Mesothelial cell of epicardium (in vitro differentiated cells): Measurements from ENCODE around the gene BBS9. TPM values are rescaled to one million over a fixed set of nuclear protein-coding genes. Genes with fewer than 3 reads are reported as not detected.

ENCODE experiments used
- DNase-seq, 2 experiments: peaks; one replicate each; pipeline ENCODE4 v3.0.0; 2021; ENCODE audit warnings: low spot score in 2 of 2; ENCODE audit not compliant: unreplicated experiment in 2 of 2
- H3K27ac Mint-ChIP-seq: 2 replicates; pipeline ENCODE4 v1.8.0; 2021; ENCODE audit warnings: mixed read lengths
- H3K27me3 Mint-ChIP-seq: 2 replicates; pipeline ENCODE4 v1.8.0; 2021; ENCODE audit warnings: low read depth, mixed read lengths
- H3K36me3 Mint-ChIP-seq: 2 replicates; pipeline ENCODE4 v1.8.0; 2021; ENCODE audit warnings: mixed read lengths
- H3K4me1 Mint-ChIP-seq: 2 replicates; pipeline ENCODE4 v1.8.0; 2021; ENCODE audit warnings: mixed read lengths
- H3K4me3 Mint-ChIP-seq: 2 replicates; pipeline ENCODE4 v1.8.0; 2021; ENCODE audit warnings: mild to moderate bottlenecking, moderate library complexity, mixed read lengths
- H3K9me3 Mint-ChIP-seq: 2 replicates; pipeline ENCODE4 v1.8.0; 2021; ENCODE audit warnings: mixed read lengths
- total RNA-seq: library from RNA; stranded (reverse); gene quantifications from 3 replicates; pipeline ENCODE4 v1.2.1, GENCODE V29; 2021
- TF ChIP-seq, protein P1 (sequence below): fragments of 200-600 bp; sonication (generic); IDR thresholded peaks from one replicate; pipeline ENCODE4 v1.5.0; 2021; ENCODE audit warnings: antibody characterized with exemption; ENCODE audit not compliant: unreplicated experiment

The BBS9 gene
- total RNA-seq, 1 donor from 2014 or later: 26.9 TPM

DNA sequence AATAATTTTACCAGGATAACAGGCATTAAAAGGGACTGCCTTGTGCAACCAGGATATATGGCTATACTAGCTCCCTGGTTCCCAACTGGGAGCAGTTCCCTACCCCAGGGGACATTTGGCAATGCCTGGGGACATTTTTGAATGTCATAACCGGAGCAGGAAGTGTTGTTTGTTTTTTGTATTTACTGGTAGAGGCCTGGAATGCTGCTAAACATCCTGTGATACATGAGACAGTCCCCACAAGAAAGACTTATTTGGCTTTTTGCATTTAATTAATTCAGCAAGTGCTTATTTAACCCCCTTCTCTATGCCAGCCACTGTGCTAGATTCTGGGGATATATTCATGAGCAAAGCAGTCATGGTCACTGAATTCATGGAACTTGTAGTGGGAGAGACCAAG is 181.2 kb downstream of the BBS9 start:
- H3K27ac Mint-ChIP-seq: no peak overlapping the region
- peaks cover 4% of the 10 kb centered on the region for H3K36me3 Mint-ChIP-seq
- peaks cover 2% of the 10 kb centered on the region for H3K4me1 Mint-ChIP-seq
- no peak overlapping the region for H3K4me3 Mint-ChIP-seq
- no peak for DNase-seq
- no peaks in the 10 kb centered on the region for H3K27me3 Mint-ChIP-seq
- TF ChIP-seq, protein P1, sequence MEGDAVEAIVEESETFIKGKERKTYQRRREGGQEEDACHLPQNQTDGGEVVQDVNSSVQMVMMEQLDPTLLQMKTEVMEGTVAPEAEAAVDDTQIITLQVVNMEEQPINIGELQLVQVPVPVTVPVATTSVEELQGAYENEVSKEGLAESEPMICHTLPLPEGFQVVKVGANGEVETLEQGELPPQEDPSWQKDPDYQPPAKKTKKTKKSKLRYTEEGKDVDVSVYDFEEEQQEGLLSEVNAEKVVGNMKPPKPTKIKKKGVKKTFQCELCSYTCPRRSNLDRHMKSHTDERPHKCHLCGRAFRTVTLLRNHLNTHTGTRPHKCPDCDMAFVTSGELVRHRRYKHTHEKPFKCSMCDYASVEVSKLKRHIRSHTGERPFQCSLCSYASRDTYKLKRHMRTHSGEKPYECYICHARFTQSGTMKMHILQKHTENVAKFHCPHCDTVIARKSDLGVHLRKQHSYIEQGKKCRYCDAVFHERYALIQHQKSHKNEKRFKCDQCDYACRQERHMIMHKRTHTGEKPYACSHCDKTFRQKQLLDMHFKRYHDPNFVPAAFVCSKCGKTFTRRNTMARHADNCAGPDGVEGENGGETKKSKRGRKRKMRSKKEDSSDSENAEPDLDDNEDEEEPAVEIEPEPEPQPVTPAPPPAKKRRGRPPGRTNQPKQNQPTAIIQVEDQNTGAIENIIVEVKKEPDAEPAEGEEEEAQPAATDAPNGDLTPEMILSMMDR: no peak
- H3K9me3 Mint-ChIP-seq: peaks cover 5% of the 10 kb centered on the region

DNA sequence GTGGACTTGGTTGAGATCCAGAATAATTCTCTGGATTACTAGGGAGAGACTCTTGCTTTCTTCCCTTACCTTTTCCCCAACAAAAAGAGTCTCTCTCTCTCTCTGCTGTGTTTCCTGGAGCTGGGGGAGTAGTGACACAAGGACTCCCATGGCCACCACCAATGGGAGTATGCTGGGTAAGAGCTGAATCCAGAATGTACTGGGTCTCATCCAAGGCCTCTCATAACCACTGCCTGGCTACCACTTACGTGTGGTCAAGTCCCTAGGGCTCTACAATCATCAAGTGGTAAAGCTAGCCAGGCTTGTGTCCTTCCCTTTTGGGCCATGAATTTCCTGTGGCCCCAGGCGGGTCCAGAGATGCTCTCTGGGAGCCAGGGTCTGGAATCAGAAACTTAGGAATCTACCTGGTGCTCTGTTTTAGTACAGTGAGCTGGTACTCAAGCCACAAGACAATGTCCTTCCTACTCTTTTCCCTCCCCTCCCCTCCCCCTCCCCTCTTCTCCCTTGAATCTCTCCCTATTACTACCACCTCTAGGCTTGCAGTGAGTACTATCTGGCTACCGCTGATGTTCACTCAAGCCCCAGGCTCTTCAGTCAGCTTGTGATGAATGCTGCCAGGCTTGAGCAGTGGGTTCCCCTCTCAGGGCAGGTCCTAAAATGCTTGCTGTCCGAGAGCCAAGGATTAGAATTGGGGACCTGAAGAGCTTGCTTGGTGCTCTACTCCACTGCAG is 196.6 kb downstream of the BBS9 start:
- no peak overlapping the region for H3K4me3 Mint-ChIP-seq
- H3K27me3 Mint-ChIP-seq: no peaks in the 10 kb centered on the region
- H3K36me3 Mint-ChIP-seq: peaks cover 12% of the 10 kb centered on the region
- DNase-seq: no peak
- TF ChIP-seq, protein P1: no peak
- H3K9me3 Mint-ChIP-seq: peaks cover 41% of the 10 kb centered on the region
- no peaks in the 10 kb centered on the region for H3K4me1 Mint-ChIP-seq
- H3K27ac Mint-ChIP-seq: no peak overlapping the region

DNA sequence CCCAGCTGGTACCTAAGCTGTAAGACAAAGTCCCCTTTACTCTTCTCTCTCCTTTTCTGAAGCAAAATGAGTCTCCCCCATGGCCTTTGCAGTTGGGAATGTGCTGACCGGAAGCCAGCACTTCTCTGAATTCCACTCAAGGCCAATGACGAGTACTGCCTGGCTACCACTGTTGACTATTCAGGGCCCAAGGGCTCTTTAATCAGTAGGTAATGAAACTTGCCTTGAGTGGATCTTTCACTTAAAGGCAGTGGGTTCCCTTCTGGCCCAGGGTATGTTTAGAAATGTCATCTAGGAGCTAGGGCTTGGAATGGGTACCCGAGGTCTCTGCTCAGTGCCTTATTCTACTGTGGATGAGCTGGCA is 197.1 kb downstream of the BBS9 start:
- Mint-ChIP-seq H3K27ac (no peak overlapping the region), H3K27me3 (no peaks in the 10 kb centered on the region), H3K9me3 (peaks cover 36% of the 10 kb centered on the region), H3K4me1 (no peaks in the 10 kb centered on the region), H3K4me3 (no peak overlapping the region), H3K36me3 (peaks cover 8% of the 10 kb centered on the region)
- TF ChIP-seq, protein P1: no peak
- no peak for DNase-seq

DNA sequence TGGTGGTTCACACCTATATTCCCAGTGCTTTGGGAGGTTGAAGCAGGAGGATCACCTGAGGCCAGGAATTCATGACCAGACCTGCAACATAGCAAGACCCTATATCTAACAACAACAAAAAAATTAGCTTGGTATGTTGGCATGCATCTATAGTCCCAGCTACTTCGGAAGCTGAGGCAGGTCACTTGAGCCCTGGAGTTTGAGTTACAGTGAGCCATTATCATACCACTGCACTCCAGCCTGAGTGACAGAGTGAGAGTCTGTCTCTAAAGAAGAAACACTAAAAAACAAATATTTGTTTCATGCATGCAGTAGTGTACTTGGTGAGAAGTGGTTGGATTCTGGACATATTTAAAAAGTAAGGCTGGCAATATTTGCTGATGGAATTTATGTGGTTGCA is 198.1 kb downstream of the BBS9 start:
- no peak overlapping the region for H3K4me3 Mint-ChIP-seq
- TF ChIP-seq, protein P1: no peak
- H3K27ac Mint-ChIP-seq: no peak overlapping the region
- H3K27me3 Mint-ChIP-seq: no peaks in the 10 kb centered on the region
- no peak for DNase-seq
- H3K36me3 Mint-ChIP-seq: peaks cover 4% of the 10 kb centered on the region
- peaks cover 26% of the 10 kb centered on the region for H3K9me3 Mint-ChIP-seq
- H3K4me1 Mint-ChIP-seq: no peaks in the 10 kb centered on the region

DNA sequence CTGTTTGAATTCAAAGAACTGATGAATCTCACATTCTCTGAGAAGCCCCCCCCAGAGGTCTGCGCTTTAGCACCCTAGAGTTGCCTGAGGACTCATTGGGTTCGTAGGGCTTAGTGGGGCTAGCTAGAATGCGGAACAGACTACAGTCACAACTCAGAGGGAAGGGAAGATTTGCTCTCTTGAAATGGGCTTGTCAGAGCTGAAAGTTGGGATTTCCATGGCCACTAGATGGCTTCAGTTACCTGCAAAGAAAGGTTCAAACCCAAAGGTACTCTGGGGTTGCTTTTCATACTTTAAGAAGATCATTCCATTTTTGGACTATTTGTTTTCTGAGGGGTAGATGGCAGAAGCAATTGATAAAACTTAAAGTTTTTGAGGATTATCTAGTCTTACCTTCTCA is 205.0 kb downstream of the BBS9 start:
- H3K27me3 Mint-ChIP-seq: no peaks in the 10 kb centered on the region
- H3K4me1 Mint-ChIP-seq: no peaks in the 10 kb centered on the region
- DNase-seq: no peak
- no peak overlapping the region for H3K27ac Mint-ChIP-seq
- no peaks in the 10 kb centered on the region for H3K9me3 Mint-ChIP-seq
- no peaks in the 10 kb centered on the region for H3K36me3 Mint-ChIP-seq
- H3K4me3 Mint-ChIP-seq: no peak overlapping the region
- TF ChIP-seq, protein P1: no peak
